Kidney (tissue), 14 donors: ENCODE measurements around the gene IZUMO4. TPM values are rescaled to one million over a fixed set of nuclear protein-coding genes. Genes with fewer than 3 reads are reported as not detected.
A peak's percentile ranks its signal among the peaks of the same experiment; 100 is the strongest.

Experiments used
- DNase-seq, 5 donors: peaks; one replicate each; pipeline ENCODE4 v3.0.0-alpha.2; 2013 to 2020
- FAIRE-seq: peaks from 2 replicates; lab custom pipeline; 2012; peaks lifted over from hg19 to GRCh38; lab: Jason Lieb, UNC
- H3K27ac ChIP-seq, 2 donors: one replicate each; pipeline ENCODE4 v1.7.0; 2013; ENCODE audit warnings: low read depth in 2 of 2, low read length in 2 of 2, inconsistent platforms in 1 of 2
- H3K27me3 ChIP-seq: one replicate; pipeline ENCODE4 v1.7.1; 2013; ENCODE audit warnings: low read length, inconsistent platforms; ENCODE audit not compliant: control insufficient read depth, insufficient read depth
- H3K36me3 ChIP-seq, 3 donors: one replicate each; pipeline versions ENCODE4 v1.7.0 to v1.7.1; 2013; ENCODE audit warnings: low read length in 3 of 3, control low read depth in 1 of 3, inconsistent platforms in 1 of 3; ENCODE audit not compliant: insufficient read depth in 3 of 3, control insufficient read depth in 2 of 3
- H3K4me1 ChIP-seq, 3 donors: one replicate each; pipeline versions ENCODE4 v1.7.0 to v1.7.1; 2013; ENCODE audit warnings: low read length in 3 of 3, inconsistent platforms in 1 of 3, low read depth in 1 of 3; ENCODE audit not compliant: control insufficient read depth in 2 of 3, insufficient read depth in 2 of 3
- H3K4me3 ChIP-seq, 3 donors: one replicate each; pipeline versions ENCODE4 v1.7.0 to v1.8.1; 2013; ENCODE audit warnings: low read length in 3 of 3, control low read depth in 1 of 3, inconsistent platforms in 1 of 3
- H3K9ac ChIP-seq, 3 donors: one replicate each; pipeline versions ENCODE4 v1.7.0 to v1.7.1; 2013; ENCODE audit warnings: low read length in 3 of 3, control low read depth in 1 of 3, inconsistent platforms in 1 of 3
- H3K9me3 ChIP-seq, 3 donors: one replicate each; pipeline versions ENCODE4 v1.7.0 to v1.7.1; 2013; ENCODE audit warnings: low read length in 3 of 3, control low read depth in 1 of 3, inconsistent platforms in 1 of 3; ENCODE audit not compliant: control insufficient read depth in 2 of 3, insufficient read depth in 1 of 3
- CTCF ChIP-seq: IDR thresholded peaks from 3 replicates; pipeline ENCODE4 v1.5.1; 2012; ENCODE audit warnings: mild to moderate bottlenecking, moderate library complexity, borderline replicate concordance; ENCODE audit not compliant: insufficient read depth; ENCODE audit errors: extremely low read depth
- intact Hi-C: fragments of 100-400 bp; cut with DNase I; formaldehyde crosslinking; loops from one replicate; pipeline ENCODE4 v1.11.1; 2022
- polyA plus RNA-seq: library from polyadenylated mRNA; stranded (reverse); fragments of 350-450 nt; fragmentation: Illumina TruSeq; extraction: RNeasy Lipid Tissue Mini Kit (QIAGEN cat#74804); gene quantifications from one replicate; pipeline ENCODE4 v1.2.3, GENCODE V29; 2014; ENCODE audit warnings: low read depth, low replicate concordance; ENCODE audit not compliant: insufficient read depth
- total RNA-seq: library from RNA; stranded (reverse); fragmentation: NEBNext Ultra II Directional; extraction: Animal tissue kit (Norgen Biotek cat#: 25700); gene quantifications from one replicate; pipeline ENCODE4 v1.2.1, GENCODE V29; 2021
- donor health status: control.
- donor health status: control.
- donor health status: control.
- donor health status: control.
- donor health status: control.
- donor health status: DM: yes; HTN: yes; CAD: no.
- donor health status: Normal renal cell carcinoma (clear cell type).

IZUMO4 gene
- total and polyA plus RNA-seq, 2 donors from 2014 or later: 4.3 to 8.9 TPM

DNA sequence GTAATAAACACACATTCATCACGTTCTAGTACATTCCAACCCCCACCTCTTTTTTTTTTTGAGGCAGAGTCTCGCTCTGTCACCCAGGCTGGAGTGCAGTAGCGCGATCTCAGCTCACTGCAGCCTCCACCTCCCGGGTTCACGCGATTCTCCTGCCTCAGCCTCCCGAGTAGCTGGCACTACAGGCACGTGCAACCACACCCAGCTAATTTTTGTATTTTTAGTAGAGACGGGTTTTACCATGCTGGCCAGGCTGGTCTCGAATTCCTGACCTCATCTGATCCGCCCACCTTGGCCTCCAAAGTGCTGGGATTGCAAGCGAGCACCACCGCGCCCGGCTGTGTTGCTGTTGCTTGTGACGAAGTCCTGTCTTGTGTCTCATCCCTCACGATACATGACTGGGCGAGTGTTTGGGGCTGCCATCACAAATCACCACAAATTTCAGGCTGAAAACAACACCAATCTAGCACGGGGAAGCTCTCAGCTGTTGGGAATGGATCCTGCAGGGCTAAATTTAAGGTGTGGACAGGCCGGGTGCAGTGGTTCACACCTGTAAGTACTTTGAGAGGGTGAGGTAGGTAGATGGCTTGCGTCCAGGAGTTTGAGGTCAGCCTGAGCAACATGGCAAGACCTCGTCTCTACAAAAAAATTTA is 16.3 kb upstream of the IZUMO4 start:
- DNase-seq (peak in 1 of 5 donors; percentile 51), FAIRE-seq (no peak)
- H3K36me3 ChIP-seq: peaks cover 0 to 14% (median 2%) of the 10 kb centered on the region in 3 donors
- no peak for TF ChIP-seq CTCF
- H3K4me1 ChIP-seq: peaks cover 0 to 2% (median 0%) of the 10 kb centered on the region in 3 donors
- no peak overlapping the region for H3K27ac ChIP-seq
- intact Hi-C loops: no loop called here
- H3K9me3 ChIP-seq: no peaks in the 10 kb centered on the region
- no peak overlapping the region for H3K9ac ChIP-seq
- no peak overlapping the region for H3K4me3 ChIP-seq
- H3K27me3 ChIP-seq: no peaks in the 10 kb centered on the region

GRCh38 chr19:2081873-2082810 is 14.6 kb upstream of the IZUMO4 start:
- Histone ChIP-seq H3K9ac (no peak overlapping the region), H3K27me3 (no peaks in the 10 kb centered on the region), H3K4me3 (no peak overlapping the region), H3K9me3 (no peaks in the 10 kb centered on the region), H3K4me1 (peaks cover 0 to 2% (median 0%) of the 10 kb centered on the region in 3 donors), H3K36me3 (peaks cover 0 to 11% (median 0%) of the 10 kb centered on the region in 3 donors), H3K27ac (no peak overlapping the region)
- no peak for TF ChIP-seq CTCF
- intact Hi-C loops: no loop called here
- FAIRE-seq (no peak), DNase-seq (peak in 1 of 5 donors; percentile 73)

- Histone ChIP-seq H3K9ac (no peak overlapping the region), H3K4me1 (peaks cover 0 to 2% (median 0%) of the 10 kb centered on the region in 3 donors), H3K27me3 (no peaks in the 10 kb centered on the region), H3K27ac (no peak overlapping the region), H3K36me3 (peaks cover 0 to 6% (median 0%) of the 10 kb centered on the region in 3 donors), H3K4me3 (no peak overlapping the region), H3K9me3 (no peaks in the 10 kb centered on the region)
- no peak for FAIRE-seq
- TF ChIP-seq CTCF: no peak
- intact Hi-C loops: no loop called here
- no peak for DNase-seq
Measured at GRCh38 chr19:2083174-2083854, 13.4 kb upstream of the IZUMO4 start.
